ENCODE data around the gene RPL22L1. TPM values are rescaled to one million over a fixed set of nuclear protein-coding genes. Genes with fewer than 3 reads are reported as not detected.

The RPL22L1 gene
- total RNA-seq, 4 donors from 2014 or later, result 27.5 to 65.2 (median 29.0) TPM

DNA sequence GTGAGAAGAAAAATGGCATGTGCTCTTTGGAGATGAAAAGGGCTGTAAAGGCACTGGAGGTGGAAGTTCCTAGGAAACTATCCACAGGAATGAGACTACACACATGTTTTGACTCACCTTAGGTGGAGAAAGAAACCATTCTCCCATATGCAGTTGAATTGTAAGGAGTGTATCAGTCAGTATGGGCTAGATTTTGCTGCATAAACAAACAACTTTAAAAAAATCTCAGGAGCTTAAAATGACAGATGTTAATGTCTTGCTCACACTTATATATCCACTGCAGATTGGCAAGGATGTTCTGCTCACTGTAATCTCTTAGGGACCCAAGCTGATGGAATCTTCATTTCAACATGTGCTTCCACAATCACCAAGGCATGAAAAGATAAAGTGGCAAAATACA is 25.6 kb downstream of the RPL22L1 start:
- no peak for DNase-seq
- Histone ChIP-seq H3K27ac (no peak overlapping the region), H3K27me3 (no peaks in the 10 kb centered on the region), H3K4me3 (no peak overlapping the region), H3K36me3 (no peaks in the 10 kb centered on the region), H3K9me3 (no peaks in the 10 kb centered on the region), H3K4me1 (no peaks in the 10 kb centered on the region)
- TF ChIP-seq POLR2A (IDR thresholded peaks at IDR 0.05), result no peak
- no peak for TF ChIP-seq CTCF (IDR thresholded peaks at IDR 0.05)

DNA sequence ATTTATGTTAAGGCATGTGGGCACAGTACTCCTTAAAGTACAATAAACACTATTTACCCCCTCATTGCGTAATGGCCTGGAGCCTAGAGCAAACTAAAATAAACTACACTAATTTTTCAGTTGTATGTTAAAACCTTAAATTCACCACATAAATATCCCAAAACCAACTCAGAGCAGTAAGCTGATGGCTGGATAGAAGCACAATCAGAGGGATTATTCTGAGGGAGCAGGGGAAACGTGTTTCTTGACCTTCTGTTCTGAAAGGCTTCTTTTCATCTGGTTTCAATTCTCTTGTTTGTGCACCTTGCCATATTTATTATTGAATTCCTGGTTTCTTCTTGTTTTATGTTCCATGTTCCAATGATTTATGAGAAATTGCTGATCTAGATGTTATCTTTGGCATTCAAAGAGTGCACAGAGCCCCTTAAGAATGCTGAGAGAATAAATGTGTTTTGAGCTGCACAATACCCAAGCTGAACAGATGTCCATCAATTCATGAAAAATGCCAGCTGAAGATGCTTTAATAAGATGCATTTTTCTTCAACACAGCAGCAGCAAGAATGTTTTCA is 29.6 kb downstream of the RPL22L1 start:
- no peak for DNase-seq
- no peak for TF ChIP-seq CTCF (IDR thresholded peaks at IDR 0.05)
- no peak for TF ChIP-seq POLR2A (IDR thresholded peaks at IDR 0.05)
- no peak overlapping the region for H3K27ac ChIP-seq
- no peaks in the 10 kb centered on the region for H3K9me3 ChIP-seq
- H3K4me1 ChIP-seq, result no peaks in the 10 kb centered on the region
- H3K36me3 ChIP-seq, result no peaks in the 10 kb centered on the region
- no peaks in the 10 kb centered on the region for H3K27me3 ChIP-seq
- no peak overlapping the region for H3K4me3 ChIP-seq

DNA sequence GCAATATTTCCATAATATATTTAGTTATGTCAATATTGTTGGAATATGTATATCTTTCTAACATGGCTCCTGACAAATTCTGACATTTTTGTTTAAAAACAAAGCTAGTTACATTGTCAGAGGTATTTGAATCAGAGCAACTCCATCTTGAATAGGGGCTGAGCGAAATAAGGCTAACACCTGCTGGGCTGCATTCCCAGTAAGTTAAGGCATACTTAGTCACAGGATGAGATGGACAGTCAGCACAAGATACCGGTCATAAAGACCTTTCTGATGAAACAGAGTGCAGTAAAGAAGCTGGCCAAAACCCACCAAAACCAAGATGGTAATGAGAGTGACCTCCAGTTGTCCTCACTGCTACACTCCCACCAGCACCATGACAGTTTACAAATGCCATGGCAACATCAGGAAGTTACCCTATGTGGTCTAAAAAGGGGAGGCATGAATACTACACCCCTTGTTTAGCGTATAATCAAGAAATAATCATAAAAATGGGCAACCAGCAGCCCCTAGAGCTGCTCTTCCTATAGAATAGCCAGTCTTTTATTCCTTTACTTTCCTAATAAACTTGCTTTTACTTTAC is 30.4 kb downstream of the RPL22L1 start:
- Histone ChIP-seq H3K9me3 (no peaks in the 10 kb centered on the region), H3K27ac (no peak overlapping the region), H3K36me3 (no peaks in the 10 kb centered on the region), H3K27me3 (no peaks in the 10 kb centered on the region), H3K4me1 (no peaks in the 10 kb centered on the region), H3K4me3 (no peak overlapping the region)
- DNase-seq, result no peak
- TF ChIP-seq CTCF (IDR thresholded peaks at IDR 0.05) (no peak), POLR2A (IDR thresholded peaks at IDR 0.05) (no peak)

GRCh38 chr3:170836491-170836890 is 33.5 kb downstream of the RPL22L1 start:
- Histone ChIP-seq H3K27ac (no peak overlapping the region), H3K9me3 (no peaks in the 10 kb centered on the region), H3K36me3 (no peaks in the 10 kb centered on the region), H3K27me3 (no peaks in the 10 kb centered on the region), H3K4me3 (no peak overlapping the region), H3K4me1 (no peaks in the 10 kb centered on the region)
- TF ChIP-seq POLR2A (IDR thresholded peaks at IDR 0.05) (no peak), CTCF (IDR thresholded peaks at IDR 0.05) (no peak)
- no peak for DNase-seq

DNA sequence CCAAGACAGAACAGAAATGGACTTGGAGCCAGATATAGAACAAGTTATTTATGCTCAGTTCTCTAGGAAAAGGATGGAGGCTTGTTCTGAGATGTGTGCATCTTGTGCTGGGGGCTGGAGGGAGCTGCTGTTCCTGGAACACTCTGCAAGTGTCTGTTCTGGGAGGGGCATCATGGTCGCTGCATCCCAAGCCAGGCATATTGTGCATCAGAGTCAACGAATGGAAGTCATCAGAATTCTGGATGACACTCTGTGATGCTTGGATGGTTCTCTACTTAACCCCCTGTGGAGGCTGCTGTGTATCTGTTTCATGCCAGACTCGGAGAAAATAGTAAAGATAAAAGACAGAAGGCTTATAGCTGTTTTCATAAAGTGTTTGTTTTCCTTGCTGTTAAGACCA is 34.7 kb downstream of the RPL22L1 start:
- H3K9me3 ChIP-seq, result no peaks in the 10 kb centered on the region
- no peaks in the 10 kb centered on the region for H3K27me3 ChIP-seq
- no peak for TF ChIP-seq POLR2A (IDR thresholded peaks at IDR 0.05)
- TF ChIP-seq CTCF (IDR thresholded peaks at IDR 0.05), result no peak
- no peaks in the 10 kb centered on the region for H3K36me3 ChIP-seq
- H3K4me1 ChIP-seq, result no peaks in the 10 kb centered on the region
- H3K27ac ChIP-seq, result no peak overlapping the region
- DNase-seq, result no peak
- no peak overlapping the region for H3K4me3 ChIP-seq

Data from Peyer's patch (tissue), 4 donors.